Measurements from ENCODE around the gene HOXC6.

The HOXC6 gene

GRCh38 chr12:54016478-54016964, 11.7 kb upstream of the HOXC6 start:
- no peak for DNase-seq

- DNase-seq, result no peak
Observed at GRCh38 chr12:54017027-54017788, 11.0 kb upstream of the HOXC6 start.

- no peak for DNase-seq
Observed at GRCh38 chr12:54017878-54018467, 10.3 kb upstream of the HOXC6 start.

GRCh38 chr12:54018468-54018984, 9.7 kb upstream of the HOXC6 start:
- DNase-seq, result no peak

GRCh38 chr12:54019091-54019811, 9.0 kb upstream of the HOXC6 start:
- no peak for DNase-seq

- no peak for DNase-seq
Observed at GRCh38 chr12:54019924-54020590, 8.2 kb upstream of the HOXC6 start.

GRCh38 chr12:54020591-54021405, 7.4 kb upstream of the HOXC6 start:
- no peak for DNase-seq

- no peak for DNase-seq
Observed at GRCh38 chr12:54021432-54022013, 6.7 kb upstream of the HOXC6 start.

GRCh38 chr12:54022960-54023884, 5.0 kb upstream of the HOXC6 start:
- DNase-seq, result no peak

- no peak for DNase-seq
Observed at GRCh38 chr12:54024127-54024526, 4.1 kb upstream of the HOXC6 start.

GRCh38 chr12:54024581-54025305, 3.5 kb upstream of the HOXC6 start:
- DNase-seq, result no peak

- no peak for DNase-seq
Observed at GRCh38 chr12:54025499-54026405, 2.5 kb upstream of the HOXC6 start.

GRCh38 chr12:54026640-54027441, 1.4 kb upstream of the HOXC6 start:
- DNase-seq, result no peak

GRCh38 chr12:54027442-54027786, 826 bp upstream of the HOXC6 start:
- DNase-seq, result no peak

GRCh38 chr12:54029529-54030441, 1.5 kb downstream of the HOXC6 start:
- no peak for DNase-seq

GRCh38 chr12:54030442-54030801, 2.2 kb downstream of the HOXC6 start:
- DNase-seq, result no peak

- no peak for DNase-seq
Observed at GRCh38 chr12:54030889-54031471, 2.7 kb downstream of the HOXC6 start.
